Esophagus (tissue), 2 donors: ENCODE results near the gene TNFRSF12A. TPM values are rescaled to one million over a fixed set of nuclear protein-coding genes. Genes with fewer than 3 reads are reported as not detected.

ENCODE experiments used
- H3K27ac ChIP-seq, 2 donors: one replicate each; pipeline ENCODE4 v1.5.1; 2013; ENCODE audit warnings: low read depth in 2 of 2, mild to moderate bottlenecking in 2 of 2, inconsistent platforms in 1 of 2, low read length in 1 of 2, moderate library complexity in 1 of 2
- H3K27me3 ChIP-seq, 2 donors: one replicate each; pipeline ENCODE4 v1.6.1; 2013; ENCODE audit warnings: low read length in 2 of 2, control low read depth in 1 of 2, mild to moderate bottlenecking in 1 of 2; ENCODE audit not compliant: insufficient read depth in 2 of 2, control insufficient read depth in 1 of 2
- H3K36me3 ChIP-seq, 2 donors: one replicate each; pipeline ENCODE4 v1.6.1; 2013; ENCODE audit warnings: low read length in 1 of 2; ENCODE audit not compliant: control insufficient read depth in 2 of 2, insufficient read depth in 2 of 2
- H3K4me1 ChIP-seq, 2 donors: one replicate each; pipeline ENCODE4 v1.6.1; 2013; ENCODE audit warnings: low read length in 1 of 2; ENCODE audit not compliant: control insufficient read depth in 2 of 2, insufficient read depth in 2 of 2
- H3K4me3 ChIP-seq, 2 donors: one replicate each; pipeline ENCODE4 v1.5.1; 2013; ENCODE audit warnings: low read length in 2 of 2, mild to moderate bottlenecking in 2 of 2, low read depth in 1 of 2, moderate library complexity in 1 of 2
- H3K9me3 ChIP-seq, 2 donors: one replicate each; pipeline ENCODE4 v1.6.1; 2013; ENCODE audit warnings: mild to moderate bottlenecking in 2 of 2, low read depth in 1 of 2, low read length in 1 of 2, moderate library complexity in 1 of 2; ENCODE audit not compliant: control insufficient read depth in 2 of 2, insufficient read depth in 1 of 2
- WGBS, 2 donors: extraction: QIAGEN DNeasy Blood & Tissue Kit; methylation state at CpG; one replicate each; pipeline ENCODE4 v1.1.7; 2013; 5-methylcytosine and 5-hydroxymethylcytosine counted together
- polyA plus RNA-seq, 2 donors: library from polyadenylated mRNA; stranded (reverse); fragments of 200-250 nt; gene quantifications; one replicate each; pipeline ENCODE4 v1.2.3, GENCODE V29; 2013
- donor health status: healthy with polysubstance abuse.
- donor health status: Bipolar disorder and iron deficiency.

The TNFRSF12A gene
- polyA plus RNA-seq, 2 donors = 16.6 to 21.1 TPM

- H3K27ac ChIP-seq = no peak overlapping the region
- peaks cover 0 to 7% of the 10 kb centered on the region in 2 donors for H3K4me1 ChIP-seq
- no peaks in the 10 kb centered on the region for H3K9me3 ChIP-seq
- H3K36me3 ChIP-seq = peaks cover 0 to 4% of the 10 kb centered on the region in 2 donors
- H3K4me3 ChIP-seq = no peak overlapping the region
- H3K27me3 ChIP-seq = no peaks in the 10 kb centered on the region
- WGBS, 2 donors = 84 to 86% methylated on average over 7 of the region's 7 CpGs
Observed at GRCh38 chr16:2976201-2976600, 44.0 kb upstream of the TNFRSF12A start.

GRCh38 chr16:2976673-2977072 lies 43.5 kb upstream of the TNFRSF12A start:
- H3K4me1 ChIP-seq = peaks cover 0 to 6% of the 10 kb centered on the region in 2 donors
- H3K36me3 ChIP-seq = peaks cover 0 to 2% of the 10 kb centered on the region in 2 donors
- no peak overlapping the region for H3K27ac ChIP-seq
- H3K4me3 ChIP-seq = no peak overlapping the region
- H3K27me3 ChIP-seq = no peaks in the 10 kb centered on the region
- WGBS, 2 donors = 90% methylated on average over 15 of the region's 15 CpGs
- H3K9me3 ChIP-seq = no peaks in the 10 kb centered on the region

GRCh38 chr16:2977440-2977839 lies 42.7 kb upstream of the TNFRSF12A start:
- no peaks in the 10 kb centered on the region for H3K9me3 ChIP-seq
- WGBS, 2 donors = 51 to 52% methylated on average over 6 of the region's 6 CpGs
- H3K27me3 ChIP-seq = no peaks in the 10 kb centered on the region
- no peak overlapping the region for H3K4me3 ChIP-seq
- H3K4me1 ChIP-seq = peaks cover 0 to 6% of the 10 kb centered on the region in 2 donors
- H3K27ac ChIP-seq = no peak overlapping the region
- peaks cover 0 to 2% of the 10 kb centered on the region in 2 donors for H3K36me3 ChIP-seq

GRCh38 chr16:2979669-2980226 lies 40.4 kb upstream of the TNFRSF12A start:
- Histone ChIP-seq H3K27ac (no peak overlapping the region), H3K4me3 (peak overlapping the region; percentile 67 to 85), H3K36me3 (peaks cover 0 to 2% of the 10 kb centered on the region in 2 donors), H3K27me3 (no peaks in the 10 kb centered on the region), H3K4me1 (peaks cover 0 to 6% of the 10 kb centered on the region in 2 donors), H3K9me3 (no peaks in the 10 kb centered on the region)
- 4 to 6% methylated on average over 39 to 43 of the region's 43 CpGs for WGBS, 2 donors

GRCh38 chr16:2980227-2981176 lies 39.7 kb upstream of the TNFRSF12A start, which contains the start of gene PKMYT1:
TSS of gene PKMYT1 (minus strand) at chr16:2980446. CDS start at chr16:2979657, 789 bp downstream.
- peaks cover 0 to 6% of the 10 kb centered on the region in 2 donors for H3K4me1 ChIP-seq
- no peaks in the 10 kb centered on the region for H3K27me3 ChIP-seq
- no peaks in the 10 kb centered on the region for H3K9me3 ChIP-seq
- WGBS, 2 donors = 6 to 9% methylated on average over 61 to 91 of the region's 91 CpGs
- peak within 1 kb of the TSS; percentile 67 to 85 for H3K4me3 ChIP-seq
- peaks cover 0 to 2% of the 10 kb centered on the region in 2 donors for H3K36me3 ChIP-seq
- H3K27ac ChIP-seq = peak within 1 kb of the TSS; percentile 85 to 86

- no peak overlapping the region for H3K27ac ChIP-seq
- WGBS, 2 donors = 63 to 67% methylated on average over 32 to 33 of the region's 33 CpGs
Observed at GRCh38 chr16:2981177-2981898, 38.8 kb upstream of the TNFRSF12A start.

DNA sequence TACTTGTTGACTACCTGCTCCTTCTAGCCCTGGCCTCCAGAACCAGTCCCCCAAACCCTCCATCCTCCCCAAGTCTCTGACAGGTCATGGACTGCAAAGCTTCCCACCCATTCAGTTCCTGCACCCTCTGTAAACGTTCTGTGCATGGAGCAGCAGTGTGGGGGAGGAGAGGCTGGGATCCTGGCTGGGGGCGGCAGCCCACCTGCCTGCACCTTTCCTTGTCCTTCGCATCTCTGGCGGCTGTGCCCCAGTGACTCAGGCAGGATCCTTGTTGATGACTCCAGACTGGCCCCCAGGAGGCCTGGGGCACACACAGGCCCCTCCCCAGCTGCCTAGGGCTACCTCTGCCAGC lies 38.3 kb upstream of the TNFRSF12A start:
- H3K4me3 ChIP-seq = no peak overlapping the region
- 70 to 71% methylated on average over 4 of the region's 4 CpGs for WGBS, 2 donors
- no peak overlapping the region for H3K27ac ChIP-seq
- peaks cover 2 to 10% of the 10 kb centered on the region in 2 donors for H3K4me1 ChIP-seq
- no peaks in the 10 kb centered on the region for H3K36me3 ChIP-seq
- no peaks in the 10 kb centered on the region for H3K27me3 ChIP-seq
- H3K9me3 ChIP-seq = no peaks in the 10 kb centered on the region

More at GRCh38 chr16:2981177-2981898, 38.8 kb upstream of the TNFRSF12A start:
- Histone ChIP-seq H3K9me3 (no peaks in the 10 kb centered on the region), H3K4me3 (peak overlapping the region in 1 of 2 donors; percentile 67), H3K27me3 (no peaks in the 10 kb centered on the region), H3K36me3 (no peaks in the 10 kb centered on the region), H3K4me1 (peaks cover 2 to 10% of the 10 kb centered on the region in 2 donors)

- Histone ChIP-seq H3K9me3 (no peaks in the 10 kb centered on the region), H3K27ac (no peak overlapping the region), H3K4me1 (peaks cover 2 to 10% of the 10 kb centered on the region in 2 donors), H3K27me3 (no peaks in the 10 kb centered on the region), H3K36me3 (no peaks in the 10 kb centered on the region), H3K4me3 (no peak overlapping the region)
- 87 to 89% methylated on average over 5 of the region's 5 CpGs for WGBS, 2 donors
Observed at GRCh38 chr16:2982402-2982801, 37.8 kb upstream of the TNFRSF12A start.

- no peaks in the 10 kb centered on the region for H3K9me3 ChIP-seq
- H3K36me3 ChIP-seq = no peaks in the 10 kb centered on the region
- 8 to 9% methylated on average over 42 of the region's 42 CpGs for WGBS, 2 donors
- peak overlapping the region in 1 of 2 donors; percentile 15 for H3K4me3 ChIP-seq
- H3K27me3 ChIP-seq = no peaks in the 10 kb centered on the region
- peaks cover 2 to 10% of the 10 kb centered on the region in 2 donors for H3K4me1 ChIP-seq
- no peak overlapping the region for H3K27ac ChIP-seq
Observed at GRCh38 chr16:2983706-2984136, 36.4 kb upstream of the TNFRSF12A start.
